HG03354 (cell line): Measurements from ENCODE around the gene EPAS1.
A peak's percentile ranks its signal among the peaks of the same experiment; 100 is the strongest.

Experiments
- ATAC-seq: cut with Tn5 transposase; IDR thresholded peaks from one replicate; pipeline ENCODE4 v1.9.1; 2021; ENCODE audit warnings: mild to moderate bottlenecking; ENCODE audit not compliant: unreplicated experiment, poor library complexity, severe bottlenecking

Gene EPAS1

GRCh38 chr2:46296840-46297545 lies at the start of gene EPAS1:
Gene EPAS1, plus strand, starts transcription at chr2:46297407. Its CDS starts 505 bp downstream, at chr2:46297912.
- ATAC-seq, result peak; percentile 76

GRCh38 chr2:46248171-46248570 lies 49.0 kb upstream of the EPAS1 start:
- no peak for ATAC-seq

- ATAC-seq, result no peak
These were observed 47.6 kb upstream of the EPAS1 start for GRCh38 chr2:46249654-46250053.

GRCh38 chr2:46252891-46253659 lies 44.1 kb upstream of the EPAS1 start:
- ATAC-seq, result no peak

GRCh38 chr2:46254474-46254873 lies 42.7 kb upstream of the EPAS1 start:
- ATAC-seq, result no peak

GRCh38 chr2:46256563-46257142 lies 40.6 kb upstream of the EPAS1 start:
- no peak for ATAC-seq

- no peak for ATAC-seq
These were observed 39.7 kb upstream of the EPAS1 start for GRCh38 chr2:46257476-46257875.

GRCh38 chr2:46257980-46258379 lies 39.2 kb upstream of the EPAS1 start:
- ATAC-seq, result no peak

- no peak for ATAC-seq
These were observed 38.0 kb upstream of the EPAS1 start for GRCh38 chr2:46258937-46259776.

GRCh38 chr2:46259777-46260168 lies 37.4 kb upstream of the EPAS1 start:
- no peak for ATAC-seq

GRCh38 chr2:46260305-46260704 lies 36.9 kb upstream of the EPAS1 start:
- no peak for ATAC-seq

- ATAC-seq, result no peak
These were observed 34.8 kb upstream of the EPAS1 start for GRCh38 chr2:46262248-46262938.

- ATAC-seq, result no peak
These were observed 33.9 kb upstream of the EPAS1 start for GRCh38 chr2:46263347-46263746.

GRCh38 chr2:46264447-46264846 lies 32.8 kb upstream of the EPAS1 start:
- no peak for ATAC-seq

- no peak for ATAC-seq
These were observed 31.1 kb upstream of the EPAS1 start for GRCh38 chr2:46266134-46266533.

GRCh38 chr2:46267616-46268015 lies 29.6 kb upstream of the EPAS1 start:
- ATAC-seq, result no peak

- peak; percentile 68 for ATAC-seq
These were observed 29.0 kb upstream of the EPAS1 start for GRCh38 chr2:46268196-46268595.

GRCh38 chr2:46269001-46269400 lies 28.2 kb upstream of the EPAS1 start:
- ATAC-seq, result no peak

GRCh38 chr2:46269544-46270273 lies 27.5 kb upstream of the EPAS1 start:
- ATAC-seq, result no peak
